ENCODE results near the gene SDHC. TPM values are rescaled to one million over a fixed set of nuclear protein-coding genes. Genes with fewer than 3 reads are reported as not detected.
"Not testable (repeated sequence)": the region's sequence is repeated elsewhere in the genome, so short reads cannot be mapped to it uniquely, and the experiment has no call there.

SDHC gene
- polyA plus RNA-seq, 2 of the 4 experiments (the other 2 are of a cell fraction): 296 to 323 TPM

DNA sequence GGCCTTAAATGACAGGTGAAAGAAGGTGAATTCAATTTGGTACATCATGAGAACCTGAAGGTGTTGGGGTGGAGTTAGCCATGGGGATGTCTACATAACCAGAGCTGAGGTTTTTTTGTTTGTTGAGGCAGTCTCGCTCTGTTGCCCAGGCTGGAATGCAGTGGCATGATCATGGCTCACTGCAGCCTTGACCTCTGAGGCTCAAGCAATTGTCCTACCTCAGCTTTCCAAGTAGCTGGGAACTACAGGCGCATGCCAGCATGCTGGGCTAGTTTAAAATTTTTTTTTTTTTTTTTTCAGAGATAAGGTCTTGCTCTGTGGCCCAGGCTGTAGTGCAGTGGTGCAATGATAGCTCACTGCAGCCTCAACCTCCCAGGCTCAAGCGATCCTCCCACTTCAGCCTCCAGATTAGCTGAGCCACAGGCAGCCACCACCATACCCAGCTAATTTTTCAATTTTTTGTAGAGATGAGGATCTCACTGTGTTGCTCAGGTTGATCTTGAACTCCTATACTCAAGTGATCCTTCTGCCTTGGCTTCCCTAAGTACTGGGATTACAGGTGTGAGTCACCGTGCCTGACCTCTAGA, 2.5 kb upstream of the SDHC start:
- Histone ChIP-seq H3K4me2 (no peak overlapping the region), H3K4me3 (no peak overlapping the region), H3K4me1 (peaks cover 17% of the 10 kb centered on the region), H3K9me3 (no peaks in the 10 kb centered on the region), H3K27ac (no peak overlapping the region)
- DNase-seq (ENCODE audit: low read depth in 1 of 2, low spot score in 1 of 2) (no peak), FAIRE-seq (no peak), ATAC-seq (no peak)
- 72% methylated on average over 4 of the region's 4 CpGs for WGBS (ENCODE audit: missing lambda C conversion rate)
- ChIA-PET CTCF (interaction anchor here (1.7 kb wide), 1 partner anchor 10 kb away, joined by 3 read pairs; no protein-coding TSS in a partner anchor), POLR2A (no interaction called here)
- TF ChIP-seq, protein P1, sequence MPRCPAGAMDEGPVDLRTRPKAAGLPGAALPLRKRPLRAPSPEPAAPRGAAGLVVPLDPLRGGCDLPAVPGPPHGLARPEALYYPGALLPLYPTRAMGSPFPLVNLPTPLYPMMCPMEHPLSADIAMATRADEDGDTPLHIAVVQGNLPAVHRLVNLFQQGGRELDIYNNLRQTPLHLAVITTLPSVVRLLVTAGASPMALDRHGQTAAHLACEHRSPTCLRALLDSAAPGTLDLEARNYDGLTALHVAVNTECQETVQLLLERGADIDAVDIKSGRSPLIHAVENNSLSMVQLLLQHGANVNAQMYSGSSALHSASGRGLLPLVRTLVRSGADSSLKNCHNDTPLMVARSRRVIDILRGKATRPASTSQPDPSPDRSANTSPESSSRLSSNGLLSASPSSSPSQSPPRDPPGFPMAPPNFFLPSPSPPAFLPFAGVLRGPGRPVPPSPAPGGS (IDR thresholded peaks at IDR 0.05): no peak
- no peak for TF ChIP-seq SREBF2 (IDR thresholded peaks at IDR 0.05)
- TF ChIP-seq, protein P2, sequence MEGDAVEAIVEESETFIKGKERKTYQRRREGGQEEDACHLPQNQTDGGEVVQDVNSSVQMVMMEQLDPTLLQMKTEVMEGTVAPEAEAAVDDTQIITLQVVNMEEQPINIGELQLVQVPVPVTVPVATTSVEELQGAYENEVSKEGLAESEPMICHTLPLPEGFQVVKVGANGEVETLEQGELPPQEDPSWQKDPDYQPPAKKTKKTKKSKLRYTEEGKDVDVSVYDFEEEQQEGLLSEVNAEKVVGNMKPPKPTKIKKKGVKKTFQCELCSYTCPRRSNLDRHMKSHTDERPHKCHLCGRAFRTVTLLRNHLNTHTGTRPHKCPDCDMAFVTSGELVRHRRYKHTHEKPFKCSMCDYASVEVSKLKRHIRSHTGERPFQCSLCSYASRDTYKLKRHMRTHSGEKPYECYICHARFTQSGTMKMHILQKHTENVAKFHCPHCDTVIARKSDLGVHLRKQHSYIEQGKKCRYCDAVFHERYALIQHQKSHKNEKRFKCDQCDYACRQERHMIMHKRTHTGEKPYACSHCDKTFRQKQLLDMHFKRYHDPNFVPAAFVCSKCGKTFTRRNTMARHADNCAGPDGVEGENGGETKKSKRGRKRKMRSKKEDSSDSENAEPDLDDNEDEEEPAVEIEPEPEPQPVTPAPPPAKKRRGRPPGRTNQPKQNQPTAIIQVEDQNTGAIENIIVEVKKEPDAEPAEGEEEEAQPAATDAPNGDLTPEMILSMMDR (IDR thresholded peaks at IDR 0.05): no peak
- no peak for TF ChIP-seq ZSCAN20 (CRISPR knock-in tag; IDR thresholded peaks at IDR 0.05)
- TF ChIP-seq CBX2 (IDR thresholded peaks at IDR 0.05; ENCODE audit: borderline replicate concordance, low read depth): no peak
- TF ChIP-seq, protein P3, sequence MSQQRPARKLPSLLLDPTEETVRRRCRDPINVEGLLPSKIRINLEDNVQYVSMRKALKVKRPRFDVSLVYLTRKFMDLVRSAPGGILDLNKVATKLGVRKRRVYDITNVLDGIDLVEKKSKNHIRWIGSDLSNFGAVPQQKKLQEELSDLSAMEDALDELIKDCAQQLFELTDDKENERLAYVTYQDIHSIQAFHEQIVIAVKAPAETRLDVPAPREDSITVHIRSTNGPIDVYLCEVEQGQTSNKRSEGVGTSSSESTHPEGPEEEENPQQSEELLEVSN (IDR thresholded peaks at IDR 0.05; ENCODE audit: borderline replicate concordance, low read depth): no peak
- no peak for TF ChIP-seq JUN (IDR thresholded peaks at IDR 0.05)
- no peak for TF ChIP-seq PHF8 (IDR thresholded peaks at IDR 0.05; ENCODE audit: borderline replicate concordance, low read depth)
- TF ChIP-seq RNF2 (IDR thresholded peaks at IDR 0.05; ENCODE audit: borderline replicate concordance, low read depth): no peak
- TF ChIP-seq HEYL (CRISPR knock-in tag; IDR thresholded peaks at IDR 0.05): no peak
- TF ChIP-seq RCOR1 (IDR thresholded peaks at IDR 0.05; ENCODE audit: low read depth, low read length): no peak
- TF ChIP-seq POLR2AphosphoS2 (conservative IDR thresholded peaks at IDR 0.05; ENCODE audit: low read length): no peak
- no peak for TF ChIP-seq HOXB5 (CRISPR knock-in tag; IDR thresholded peaks at IDR 0.05)
- TF ChIP-seq, protein P4, sequence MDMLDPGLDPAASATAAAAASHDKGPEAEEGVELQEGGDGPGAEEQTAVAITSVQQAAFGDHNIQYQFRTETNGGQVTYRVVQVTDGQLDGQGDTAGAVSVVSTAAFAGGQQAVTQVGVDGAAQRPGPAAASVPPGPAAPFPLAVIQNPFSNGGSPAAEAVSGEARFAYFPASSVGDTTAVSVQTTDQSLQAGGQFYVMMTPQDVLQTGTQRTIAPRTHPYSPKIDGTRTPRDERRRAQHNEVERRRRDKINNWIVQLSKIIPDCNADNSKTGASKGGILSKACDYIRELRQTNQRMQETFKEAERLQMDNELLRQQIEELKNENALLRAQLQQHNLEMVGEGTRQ (IDR thresholded peaks at IDR 0.05): no peak
- no peak for TF ChIP-seq POLR2A (IDR thresholded peaks at IDR 0.05; ENCODE audit: low read length)
- TF ChIP-seq EHMT2 (IDR thresholded peaks at IDR 0.05; ENCODE audit: low read depth): no peak
- TF ChIP-seq GATA3 (IDR thresholded peaks at IDR 0.05; ENCODE audit: borderline replicate concordance): no peak

DNA sequence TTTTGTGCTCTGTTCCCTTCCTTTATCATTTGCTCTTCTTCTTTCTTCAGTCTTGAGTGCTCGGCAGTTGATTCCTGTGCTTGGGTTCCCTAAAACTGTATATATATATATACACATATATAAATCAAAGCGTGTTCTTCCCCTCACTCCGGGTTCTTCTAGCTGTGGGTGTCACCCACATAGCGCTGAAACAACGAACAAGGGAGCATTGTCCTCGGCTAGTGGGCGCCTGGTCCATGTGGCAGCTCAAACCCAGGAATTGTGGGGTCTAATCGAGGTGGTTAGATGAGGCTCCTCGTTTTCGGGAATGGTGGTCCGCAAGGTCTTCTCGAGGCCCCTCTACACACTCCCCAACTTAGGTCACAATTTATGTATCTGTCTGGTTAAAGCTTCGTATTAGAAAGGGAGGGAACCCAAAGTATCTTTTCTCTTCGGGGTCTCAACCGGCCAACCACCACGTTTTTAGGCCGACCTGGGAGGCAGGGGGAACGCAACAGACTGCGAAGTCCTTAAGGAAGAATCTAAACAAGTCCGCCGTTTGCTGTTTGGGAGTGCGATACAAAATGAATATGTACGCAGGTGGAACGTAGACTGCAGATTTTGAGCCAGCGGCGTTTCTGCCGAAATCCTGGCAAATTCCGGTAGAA, 504 bp upstream of the SDHC start:
- peaks cover 7% of the 10 kb centered on the region; the same call in 2 of the 3 replicates for H3K4me1 ChIP-seq
- FAIRE-seq (no peak), DNase-seq (ENCODE audit: low read depth in 1 of 2, low spot score in 1 of 2) (no peak), ATAC-seq (peak in 1 of 2 experiments; percentile 49; a peak in 3 of 6 replicates)
- peak overlapping the region; percentile 59 for H3K4me3 ChIP-seq
- peak overlapping the region; percentile 93 for H3K4me2 ChIP-seq
- ChIA-PET POLR2A (interaction anchor here (0.5 to 2.1 kb wide), 7 partner anchors 10 to 88 kb away, joined by 3 to 14 read pairs (median 3); partner anchors contain the start of genes PCP4L1 and TOMM40L), CTCF (interaction anchor here (0.6 to 2.8 kb wide), 8 partner anchors 9 to 88 kb away, joined by 3 to 9 read pairs (median 3); partner anchors contain the start of gene TOMM40L)
- WGBS (ENCODE audit: missing lambda C conversion rate): 30% methylated on average over 28 of the region's 28 CpGs
- TF ChIP-seq ZFP36 (IDR thresholded peaks at IDR 0.05; ENCODE audit: borderline replicate concordance, partially characterized antibody): no peak
- TF ChIP-seq, protein P3 (IDR thresholded peaks at IDR 0.05; ENCODE audit: borderline replicate concordance, low read depth): 0 out of 2 replicates have a peak, but pooled peaks have one; percentile 17
- peak overlapping the region; percentile 83 to 96 for H3K27ac ChIP-seq
- H3K9me3 ChIP-seq: no peaks in the 10 kb centered on the region

DNA sequence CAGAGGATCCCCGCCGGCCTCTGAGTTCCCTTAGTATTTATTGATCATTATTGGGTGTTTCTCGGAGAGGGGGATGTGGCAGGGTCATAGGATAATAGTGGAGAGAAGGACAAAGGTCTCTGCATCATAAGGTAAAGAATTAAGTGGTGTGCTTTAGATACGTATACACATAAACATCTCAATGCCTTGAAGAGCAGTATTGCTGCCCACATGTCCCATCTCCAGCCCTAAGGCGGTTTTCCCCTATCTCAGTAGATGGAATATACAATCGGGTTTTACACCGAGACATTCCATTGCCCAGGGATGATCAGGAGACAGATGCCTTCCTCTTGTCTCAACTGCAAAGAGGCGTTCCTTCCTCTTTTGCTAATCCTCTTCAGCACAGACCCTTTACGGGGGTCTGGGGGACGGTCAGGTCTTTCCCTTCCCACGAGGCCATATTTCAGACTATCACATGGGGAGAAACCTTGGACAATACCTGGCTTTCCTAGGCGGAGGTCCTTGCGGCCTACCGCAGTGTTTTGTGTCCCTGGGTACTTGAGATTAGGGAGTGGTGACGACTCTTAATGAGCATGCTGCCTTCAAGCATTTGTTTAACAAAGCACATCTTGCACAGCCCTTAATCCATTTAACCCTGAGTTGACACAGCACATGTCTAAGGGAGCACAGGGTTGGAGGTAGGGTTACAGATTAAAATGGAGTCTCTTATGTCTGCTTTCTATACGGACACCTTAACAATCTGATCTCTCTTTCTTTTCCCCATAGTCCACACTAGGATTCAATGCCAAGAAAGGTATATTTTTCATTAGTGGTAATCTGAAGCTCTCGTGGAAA, 1.9 kb downstream of the SDHC start:
- CTCF ChIA-PET; H3K9me3 ChIP-seq; FAIRE-seq; DNase-seq (ENCODE audit: low read depth in 1 of 2, low spot score in 1 of 2); H3K27ac ChIP-seq; POLR2A ChIA-PET; H3K4me1 ChIP-seq; ATAC-seq; H3K4me3 ChIP-seq: not testable (repeated sequence)
- H3K4me2 ChIP-seq: peak overlapping the region; percentile 93; the same call in 2 of the 3 replicates
- WGBS (ENCODE audit: missing lambda C conversion rate): 93% methylated on average over 17 of the region's 17 CpGs

Data from A549 (cell line).